H1 (cell line): Measurements from ENCODE around the gene EIF1AX. TPM values are rescaled to one million over a fixed set of nuclear protein-coding genes. Genes with fewer than 3 reads are reported as not detected.

ENCODE experiments used
- ATF3 ChIP-seq: IDR thresholded peaks from 2 replicates; pipeline ENCODE4 v1.6.1; 2011; ENCODE audit warnings: low read depth, mild to moderate bottlenecking, low read length; ENCODE audit not compliant: insufficient read depth
- CBX5 ChIP-seq: fragments of 300-800, 300-1000 bp; sonication (generic); IDR thresholded peaks from 2 replicates; pipeline ENCODE4 v1.7.1; 2016; ENCODE audit warnings: antibody characterized with exemption, low read length, low read depth
- JUN ChIP-seq: IDR thresholded peaks from 2 replicates; pipeline ENCODE4 v1.6.1; 2011; ENCODE audit warnings: low read depth, mild to moderate bottlenecking, improper control_type of control experiment, low read length
- PHF8 ChIP-seq: fragments of 200-600 bp; sonication (generic); conservative IDR thresholded peaks from 2 replicates; pipeline ENCODE4 v1.7.1; 2012; ENCODE audit warnings: low read depth, mild to moderate bottlenecking, inconsistent platforms, low read length, moderate library complexity
- POLR2AphosphoS5 ChIP-seq: IDR thresholded peaks from 2 replicates; pipeline ENCODE4 v1.6.1; 2011; ENCODE audit warnings: low read depth, low read length
- RBBP5 ChIP-seq: IDR thresholded peaks from 2 replicates; pipeline ENCODE4 v1.7.1; 2012; ENCODE audit warnings: low read depth, mild to moderate bottlenecking, inconsistent platforms, low read length, moderate library complexity, borderline replicate concordance
- ZNF274 ChIP-seq: IDR thresholded peaks from 2 replicates; pipeline ENCODE4 v1.7.0; 2012; ENCODE audit warnings: low read length, borderline replicate concordance; ENCODE audit errors: extremely low read depth
- polyA plus RNA-seq, 7 experiments: library from polyadenylated mRNA; depleted of rRNA in 3 of 7; stranded (reverse) in 5 of 7; unstranded in 2 of 7; fragments of >200 nt in 5 of 7; fragments of 200-250 nt in 2 of 7; gene quantifications; 1 replicate in 5 of 7; 2 replicates in 1 of 7; 4 replicates in 1 of 7; pipeline versions ENCODE4 v1.2.1 to v1.2.3, GENCODE V29; 2011 to 2013; ENCODE audit warnings: missing spikeins in 2 of 7, mixed read lengths in 2 of 7
- small RNA-seq: library from polyadenylated mRNA; stranded (forward); fragments of <200 nt; extraction: miRNeasy Mini kit (QIAGEN cat#:217004); gene quantifications from one replicate; pipeline ENCODE3, GENCODE V24; 2013; ENCODE audit not compliant: insufficient read depth
- total RNA-seq: library from RNA; stranded (reverse); fragmentation: NEBNext Ultra II Directional; extraction: Animal tissue kit (Norgen Biotek cat#: 25700); gene quantifications from 2 replicates; pipeline ENCODE4 v1.2.1, GENCODE V29; 2021

The EIF1AX gene
- total and polyA plus RNA-seq, 2 of the 8 experiments (the other 6 are each of a cell fraction or from before 2014, with no cell fraction given), result 34.0 to 175 TPM

GRCh38 chrX:20080277-20080676 is 61.4 kb downstream of the EIF1AX start (continued):
- no peak for TF ChIP-seq ATF3
- TF ChIP-seq ZNF274, result no peak
- TF ChIP-seq POLR2AphosphoS5, result no peak
- TF ChIP-seq CBX5, result no peak
- TF ChIP-seq RBBP5, result no peak
- TF ChIP-seq PHF8, result no peak
- TF ChIP-seq JUN, result no peak

Small RNA genes within 50 kb of the gene (small RNA-seq; reads per million reads assigned to genes)
- gene RF00493 (46.1 reads per million, percentile 96 among the genes with 10 or more reads in this experiment), gene RF00494 (not detected)

Other genes with a start within 250 kb of the EIF1AX start
- 8.4 and 9.0 TPM in 2 replicates for gene BCLAF3, start 150.8 kb downstream of the EIF1AX start, total RNA-seq
- 0.85 and 1.3 TPM in 2 replicates for gene BCLAF3, start 150.8 kb downstream of the EIF1AX start, polyA plus RNA-seq (2011; rRNA removed)
- 0.65 and 1.0 TPM in 2 replicates for gene MAP7D2, start 24.9 kb downstream of the EIF1AX start, total RNA-seq
- 0.41 and 0.83 TPM in 2 replicates for gene MAP7D2, start 24.9 kb downstream of the EIF1AX start, polyA plus RNA-seq (2011; rRNA removed)
- 11.3 and 13.0 TPM in 2 replicates for gene RPS6KA3, start 125.1 kb upstream of the EIF1AX start, total RNA-seq
- 3.1 and 7.1 TPM in 2 replicates for gene RPS6KA3, start 125.1 kb upstream of the EIF1AX start, polyA plus RNA-seq (2011; rRNA removed)